KOPT-K1 (cell line): ENCODE results near the gene ST6GALNAC3.

Experiments used
- H3K27ac ChIP-seq: fragments of 200-600 bp; sonication (generic); 2 replicates; pipeline ENCODE4 v1.5.1; 2016; ENCODE audit warnings: antibody characterized with exemption, mild to moderate bottlenecking, low read depth, low read length; ENCODE audit not compliant: poor library complexity, severe bottlenecking
- H3K36me3 ChIP-seq: fragments of 200-600 bp; sonication (generic); 2 replicates; pipeline ENCODE4 v1.5.1; 2017; ENCODE audit warnings: antibody characterized with exemption, mild to moderate bottlenecking, low read length, moderate library complexity; ENCODE audit not compliant: insufficient read depth
- H3K9me3 ChIP-seq: fragments of 200-600 bp; sonication (generic); 2 replicates; pipeline ENCODE4 v1.5.1; 2017; ENCODE audit warnings: antibody characterized with exemption, low read length, mild to moderate bottlenecking; ENCODE audit not compliant: insufficient read depth, poor library complexity, severe bottlenecking

The ST6GALNAC3 gene

GRCh38 chr1:76503100-76503499 lies 428.6 kb downstream of the ST6GALNAC3 start:
- H3K9me3 ChIP-seq = no peaks in the 10 kb centered on the region
- H3K36me3 ChIP-seq = no peaks in the 10 kb centered on the region
- H3K27ac ChIP-seq = no peak overlapping the region

GRCh38 chr1:76503736-76504135 lies 429.2 kb downstream of the ST6GALNAC3 start:
- H3K9me3 ChIP-seq = no peaks in the 10 kb centered on the region
- no peaks in the 10 kb centered on the region for H3K36me3 ChIP-seq
- H3K27ac ChIP-seq = no peak overlapping the region

GRCh38 chr1:76507376-76507775 lies 432.8 kb downstream of the ST6GALNAC3 start:
- Histone ChIP-seq H3K27ac (no peak overlapping the region), H3K9me3 (no peaks in the 10 kb centered on the region), H3K36me3 (no peaks in the 10 kb centered on the region)

- Histone ChIP-seq H3K9me3 (no peaks in the 10 kb centered on the region), H3K27ac (no peak overlapping the region), H3K36me3 (no peaks in the 10 kb centered on the region)
Observed at GRCh38 chr1:76508871-76509270, 434.3 kb downstream of the ST6GALNAC3 start.

GRCh38 chr1:76510672-76511557 lies 436.4 kb downstream of the ST6GALNAC3 start:
- no peaks in the 10 kb centered on the region for H3K9me3 ChIP-seq
- H3K27ac ChIP-seq = no peak overlapping the region

GRCh38 chr1:76511558-76512179 lies 437.1 kb downstream of the ST6GALNAC3 start:
- Histone ChIP-seq H3K9me3 (no peaks in the 10 kb centered on the region), H3K36me3 (no peaks in the 10 kb centered on the region), H3K27ac (no peak overlapping the region)

More at GRCh38 chr1:76510672-76511557, 436.4 kb downstream of the ST6GALNAC3 start:
- no peaks in the 10 kb centered on the region for H3K36me3 ChIP-seq

GRCh38 chr1:76530953-76531352 lies 456.4 kb downstream of the ST6GALNAC3 start:
- no peaks in the 10 kb centered on the region for H3K9me3 ChIP-seq
- H3K27ac ChIP-seq = no peak overlapping the region

GRCh38 chr1:76541618-76542017 lies 467.1 kb downstream of the ST6GALNAC3 start:
- no peaks in the 10 kb centered on the region for H3K36me3 ChIP-seq
- no peak overlapping the region for H3K27ac ChIP-seq
- H3K9me3 ChIP-seq = no peaks in the 10 kb centered on the region

More at GRCh38 chr1:76530953-76531352, 456.4 kb downstream of the ST6GALNAC3 start:
- no peaks in the 10 kb centered on the region for H3K36me3 ChIP-seq

GRCh38 chr1:76542359-76542758 lies 467.8 kb downstream of the ST6GALNAC3 start:
- H3K36me3 ChIP-seq = no peaks in the 10 kb centered on the region

GRCh38 chr1:76543495-76543894 lies 468.9 kb downstream of the ST6GALNAC3 start:
- Histone ChIP-seq H3K27ac (no peak overlapping the region), H3K36me3 (no peaks in the 10 kb centered on the region), H3K9me3 (no peaks in the 10 kb centered on the region)

More at GRCh38 chr1:76542359-76542758, 467.8 kb downstream of the ST6GALNAC3 start:
- Histone ChIP-seq H3K9me3 (no peaks in the 10 kb centered on the region), H3K27ac (no peak overlapping the region)

GRCh38 chr1:76546354-76546933 lies 471.9 kb downstream of the ST6GALNAC3 start:
- no peaks in the 10 kb centered on the region for H3K9me3 ChIP-seq
- no peak overlapping the region for H3K27ac ChIP-seq
- H3K36me3 ChIP-seq = no peaks in the 10 kb centered on the region

- no peak overlapping the region for H3K27ac ChIP-seq
- H3K36me3 ChIP-seq = no peaks in the 10 kb centered on the region
- H3K9me3 ChIP-seq = no peaks in the 10 kb centered on the region
Observed at GRCh38 chr1:76547916-76548315, 473.4 kb downstream of the ST6GALNAC3 start.

- Histone ChIP-seq H3K27ac (no peak overlapping the region), H3K9me3 (no peaks in the 10 kb centered on the region), H3K36me3 (no peaks in the 10 kb centered on the region)
Observed at GRCh38 chr1:76548513-76549100, 474.1 kb downstream of the ST6GALNAC3 start.

- Histone ChIP-seq H3K27ac (no peak overlapping the region), H3K36me3 (no peaks in the 10 kb centered on the region), H3K9me3 (no peaks in the 10 kb centered on the region)
Observed at GRCh38 chr1:76554283-76554682, 479.7 kb downstream of the ST6GALNAC3 start.

- Histone ChIP-seq H3K36me3 (no peaks in the 10 kb centered on the region), H3K27ac (no peak overlapping the region), H3K9me3 (no peaks in the 10 kb centered on the region)
Observed at GRCh38 chr1:76562292-76562691, 487.7 kb downstream of the ST6GALNAC3 start.
